Measurements from ENCODE around the gene SLC6A12. TPM values are rescaled to one million over a fixed set of nuclear protein-coding genes. Genes with fewer than 3 reads are reported as not detected.
"Not testable (repeated sequence)": the region's sequence is repeated elsewhere in the genome, so short reads cannot be mapped to it uniquely, and the experiment has no call there.

The SLC6A12 gene
- total RNA-seq, 4 donors from 2014 or later, result 0.46 to 7.0 (median 2.1) TPM

- no peak for DNase-seq (ENCODE audit: low spot score)
- TF ChIP-seq CTCF (IDR thresholded peaks at IDR 0.05), result no peak
- ATAC-seq (ENCODE audit: low FRiP score), result no peak
Measured at GRCh38 chr12:236445-236844, 22.5 kb upstream of the SLC6A12 start.

- DNase-seq (ENCODE audit: low spot score); ATAC-seq (ENCODE audit: low FRiP score): not testable (repeated sequence)
Measured at GRCh38 chr12:235967-236366, 22.0 kb upstream of the SLC6A12 start.

GRCh38 chr12:234891-235415 is 21.0 kb upstream of the SLC6A12 start:
- DNase-seq (ENCODE audit: low spot score), result no peak
- no peak for ATAC-seq (ENCODE audit: low FRiP score)
- no peak for TF ChIP-seq CTCF (IDR thresholded peaks at IDR 0.05)

GRCh38 chr12:234019-234418 is 20.1 kb upstream of the SLC6A12 start:
- DNase-seq (ENCODE audit: low spot score) (no peak), ATAC-seq (ENCODE audit: low FRiP score) (no peak)
- no peak for TF ChIP-seq CTCF (IDR thresholded peaks at IDR 0.05)

- TF ChIP-seq CTCF (IDR thresholded peaks at IDR 0.05), result no peak
- DNase-seq (ENCODE audit: low spot score) (no peak), ATAC-seq (ENCODE audit: low FRiP score) (no peak)
Measured at GRCh38 chr12:233615-233968, 19.6 kb upstream of the SLC6A12 start.

- DNase-seq (ENCODE audit: low spot score) (no peak), ATAC-seq (ENCODE audit: low FRiP score) (no peak)
Measured at GRCh38 chr12:232731-233614, 19.0 kb upstream of the SLC6A12 start.

More at GRCh38 chr12:232731-233614, 19.0 kb upstream of the SLC6A12 start:
- TF ChIP-seq CTCF (IDR thresholded peaks at IDR 0.05), result no peak
